H9 (cell line): ENCODE results near the gene ARHGAP11A. TPM values are rescaled to one million over a fixed set of nuclear protein-coding genes. Genes with fewer than 3 reads are reported as not detected.

ENCODE experiments used
- DNase-seq: peaks from one replicate; pipeline ENCODE4 v3.0.0-alpha.2; 2017
- H2AFZ ChIP-seq: one replicate; pipeline ENCODE4 v1.6.1; 2013; ENCODE audit warnings: mild to moderate bottlenecking, low read length, control low read depth, moderate library complexity
- H2AK5ac ChIP-seq: 2 replicates; pipeline ENCODE4 v1.6.1; 2013; ENCODE audit warnings: low read length, control low read depth, mixed read lengths; ENCODE audit not compliant: insufficient read length
- H2BK120ac ChIP-seq: one replicate; pipeline ENCODE4 v1.6.1; 2013; ENCODE audit warnings: low read depth, mild to moderate bottlenecking, low read length, control low read depth, inconsistent platforms; ENCODE audit not compliant: poor library complexity, severe bottlenecking
- H2BK12ac ChIP-seq: 2 replicates; pipeline ENCODE4 v1.6.1; 2013; ENCODE audit warnings: low read length, control low read depth, mixed read lengths, low read depth; ENCODE audit not compliant: insufficient read length
- H2BK15ac ChIP-seq: 2 replicates; pipeline ENCODE4 v1.6.1; 2013; ENCODE audit warnings: low read depth, low read length, control low read depth
- H2BK20ac ChIP-seq: one replicate; pipeline ENCODE4 v1.6.1; 2013; ENCODE audit warnings: low read depth, mild to moderate bottlenecking, low read length, control low read depth, inconsistent platforms; ENCODE audit not compliant: poor library complexity, severe bottlenecking
- H2BK5ac ChIP-seq: 2 replicates; pipeline ENCODE4 v1.6.1; 2013; ENCODE audit warnings: low read length, control low read depth, mixed read lengths; ENCODE audit not compliant: insufficient read length
- H3K14ac ChIP-seq: 2 replicates; pipeline ENCODE4 v1.6.1; 2013; ENCODE audit warnings: low read length, control low read depth; ENCODE audit not compliant: insufficient read depth
- H3K18ac ChIP-seq: 2 replicates; pipeline ENCODE4 v1.6.1; 2013; ENCODE audit warnings: low read depth, mild to moderate bottlenecking, mixed read lengths, low read length, control low read depth; ENCODE audit not compliant: insufficient read length
- H3K23ac ChIP-seq: 2 replicates; pipeline ENCODE4 v1.6.1; 2013; ENCODE audit warnings: low read length, control low read depth, mixed read lengths, low read depth; ENCODE audit not compliant: insufficient read length
- H3K23me2 ChIP-seq: 2 replicates; pipeline ENCODE4 v1.6.1; 2013; ENCODE audit warnings: low read depth, mild to moderate bottlenecking, mixed read lengths, low read length, control low read depth; ENCODE audit not compliant: insufficient read length, poor library complexity, severe bottlenecking
- H3K27ac ChIP-seq: 2 replicates; pipeline ENCODE4 v1.5.1; 2013; ENCODE audit warnings: low read length, control low read depth, mixed read lengths, low read depth; ENCODE audit not compliant: insufficient read length
- H3K27me3 ChIP-seq: 2 replicates; pipeline ENCODE4 v1.6.1; 2013; ENCODE audit warnings: low read length, control low read depth, inconsistent platforms; ENCODE audit not compliant: insufficient read depth
- H3K4ac ChIP-seq: 2 replicates; pipeline ENCODE4 v1.6.1; 2013; ENCODE audit warnings: low read depth, mild to moderate bottlenecking, control low read depth, inconsistent platforms, low read length, moderate library complexity
- H3K4me1 ChIP-seq: 2 replicates; pipeline ENCODE4 v1.6.1; 2013; ENCODE audit warnings: low read length, control low read depth, inconsistent platforms; ENCODE audit not compliant: insufficient read depth
- H3K4me2 ChIP-seq: 2 replicates; pipeline ENCODE4 v1.6.1; 2013; ENCODE audit warnings: low read length, control low read depth, mixed read lengths; ENCODE audit not compliant: insufficient read length, insufficient read depth
- H3K56ac ChIP-seq: 2 replicates; pipeline ENCODE4 v1.6.1; 2013; ENCODE audit warnings: low read depth, mild to moderate bottlenecking, mixed read lengths, low read length, control low read depth; ENCODE audit not compliant: insufficient read length
- H3K79me1 ChIP-seq: 2 replicates; pipeline ENCODE4 v1.6.1; 2013; ENCODE audit warnings: low read depth, mild to moderate bottlenecking, moderate library complexity, low read length, control low read depth, inconsistent platforms; ENCODE audit not compliant: insufficient read depth, poor library complexity, severe bottlenecking
- H3K79me2 ChIP-seq: 2 replicates; pipeline ENCODE4 v1.6.1; 2013; ENCODE audit warnings: low read length, control low read depth, inconsistent platforms; ENCODE audit not compliant: insufficient read depth
- H3K9ac ChIP-seq: 2 replicates; pipeline ENCODE4 v1.6.1; 2013; ENCODE audit warnings: low read length, control low read depth, mixed read lengths; ENCODE audit not compliant: insufficient read length; ENCODE audit errors: extremely low read depth
- H3K9me3 ChIP-seq: one replicate; pipeline ENCODE4 v1.6.1; 2013; ENCODE audit warnings: low read depth, low read length, inconsistent platforms; ENCODE audit not compliant: control insufficient read depth
- H3T11ph ChIP-seq: one replicate; pipeline ENCODE4 v1.6.1; 2013; ENCODE audit warnings: mild to moderate bottlenecking, low read length, control low read depth, inconsistent platforms
- H4K20me1 ChIP-seq: one replicate; pipeline ENCODE4 v1.6.1; 2013; ENCODE audit not compliant: control insufficient read depth, insufficient read length, insufficient read depth
- H4K5ac ChIP-seq: 2 replicates; pipeline ENCODE4 v1.6.1; 2013; ENCODE audit warnings: low read depth, mild to moderate bottlenecking, mixed read lengths, low read length, control low read depth; ENCODE audit not compliant: insufficient read length
- H4K8ac ChIP-seq: replicated peaks from 2 replicates; pipeline ENCODE4 v1.6.1; 2013; ENCODE audit warnings: low read length, control low read depth, mixed read lengths, low read depth; ENCODE audit not compliant: insufficient read length
- H4K91ac ChIP-seq: 2 replicates; pipeline ENCODE4 v1.6.1; 2013; ENCODE audit warnings: low read depth, mild to moderate bottlenecking, moderate library complexity, mixed read lengths, low read length, control low read depth; ENCODE audit not compliant: insufficient read length
- H3K27ac Mint-ChIP-seq, 3 experiments: 2 replicates in 2 of 3; 3 replicates in 1 of 3; pipeline ENCODE4 v1.8.0; 2020 to 2021; ENCODE audit warnings: mixed read lengths in 3 of 3, mild to moderate bottlenecking in 1 of 3, moderate library complexity in 1 of 3
- H3K27me3 Mint-ChIP-seq: 2 replicates; pipeline ENCODE4 v1.8.0; 2021; ENCODE audit warnings: low read depth, mild to moderate bottlenecking, moderate library complexity, mixed read lengths
- H3K36me3 Mint-ChIP-seq, 3 experiments: 2 replicates in 2 of 3; 3 replicates in 1 of 3; pipeline ENCODE4 v1.8.0; 2020 to 2021; ENCODE audit warnings: low read depth in 3 of 3, mixed read lengths in 3 of 3; ENCODE audit not compliant: insufficient read depth in 1 of 3
- H3K4me1 Mint-ChIP-seq, 2 experiments: 2 replicates each; pipeline ENCODE4 v1.8.0; 2020; ENCODE audit warnings: mixed read lengths in 2 of 2
- H3K4me3 Mint-ChIP-seq, 2 experiments: 2 replicates in 1 of 2; 3 replicates in 1 of 2; pipeline ENCODE4 v1.8.0; 2020 to 2021; ENCODE audit warnings: mild to moderate bottlenecking in 2 of 2, mixed read lengths in 2 of 2, moderate library complexity in 1 of 2
- H3K9me3 Mint-ChIP-seq, 2 experiments: 2 replicates in 1 of 2; 3 replicates in 1 of 2; pipeline ENCODE4 v1.8.0; 2020; ENCODE audit warnings: mild to moderate bottlenecking in 2 of 2, mixed read lengths in 2 of 2, moderate library complexity in 1 of 2
- CTCF ChIP-seq: fragments of 200-600 bp; sonication (generic); conservative IDR thresholded peaks from 3 replicates; pipeline ENCODE4 v1.8.0; 2021; ENCODE audit warnings: antibody characterized with exemption, mild to moderate bottlenecking
- total RNA-seq: library from RNA; stranded (reverse); gene quantifications from 2 replicates; pipeline ENCODE4 v1.2.1, GENCODE V29; 2021

Gene ARHGAP11A
- total RNA-seq, 1 experiment from 2014 or later = 94.4 TPM

GRCh38 chr15:32664796-32665195, 49.5 kb downstream of the ARHGAP11A start:
- peaks cover 37 to 40% of the 10 kb centered on the region in 2 experiments for H3K4me1 Mint-ChIP-seq

More at GRCh38 chr15:32664796-32665195, 49.5 kb downstream of the ARHGAP11A start:
- no peak overlapping the region for H3K4me2 ChIP-seq
- H2AFZ ChIP-seq = no peak overlapping the region
- H3K27me3 ChIP-seq = no peaks in the 10 kb centered on the region
- Mint-ChIP-seq H3K9me3 (no peaks in the 10 kb centered on the region), H3K27ac (no peak overlapping the region), H3K27me3 (no peaks in the 10 kb centered on the region), H3K4me3 (no peak overlapping the region), H3K36me3 (no peaks in the 10 kb centered on the region)
- no peak overlapping the region for H3K4ac ChIP-seq
- no peak overlapping the region for H4K91ac ChIP-seq
- no peak overlapping the region for H3K56ac ChIP-seq
- no peak for TF ChIP-seq CTCF
- no peak overlapping the region for H2BK120ac ChIP-seq
- H3K79me1 ChIP-seq = no peaks in the 10 kb centered on the region
- no peak overlapping the region for H4K8ac ChIP-seq
- H3K27ac ChIP-seq = no peak overlapping the region
- no peaks in the 10 kb centered on the region for H3K79me2 ChIP-seq
- H3K9me3 ChIP-seq = no peaks in the 10 kb centered on the region
- no peaks in the 10 kb centered on the region for H3K23me2 ChIP-seq
- no peaks in the 10 kb centered on the region for H4K20me1 ChIP-seq
- H3K4me1 ChIP-seq = peaks cover 7% of the 10 kb centered on the region
- no peak overlapping the region for H2BK5ac ChIP-seq
- H2BK12ac ChIP-seq = no peak overlapping the region
- H3K23ac ChIP-seq = no peak overlapping the region
- H2AK5ac ChIP-seq = no peak overlapping the region
- H3K18ac ChIP-seq = no peak overlapping the region
- H2BK20ac ChIP-seq = no peak overlapping the region
- H4K5ac ChIP-seq = no peak overlapping the region
- no peak overlapping the region for H3K9ac ChIP-seq
- H3T11ph ChIP-seq = no peak overlapping the region
- H3K14ac ChIP-seq = no peak overlapping the region
- no peak overlapping the region for H2BK15ac ChIP-seq
- DNase-seq = no peak
